AG04449 (cell line): ENCODE results near the gene ERCC4.

ENCODE experiments used
- CTCF ChIA-PET: fragments of 350-600 bp; formaldehyde crosslinking; extraction: SDS; loops from one replicate; lab custom pipeline; 2021; ENCODE audit warnings: antibody characterized with exemption; lab: Yijun Ruan, JAX
- POLR2A ChIA-PET: fragments of 400-600, 350-600 bp; formaldehyde crosslinking; extraction: SDS; loops from one replicate; lab custom pipeline; 2020; ENCODE audit warnings: antibody characterized with exemption, inconsistent platforms; lab: Yijun Ruan, JAX
- DNase-seq: peaks from one replicate; pipeline ENCODE4 v3.0.0-alpha.2; 2010; ENCODE audit warnings: low read depth, low spot score
- H3K4me3 ChIP-seq: 2 replicates; pipeline ENCODE4 v1.5.1; 2011; ENCODE audit warnings: low read depth, mild to moderate bottlenecking, control low read depth, low read length
- CTCF ChIP-seq: IDR thresholded peaks from one replicate; pipeline ENCODE4 v1.5.1; 2011; ENCODE audit warnings: mild to moderate bottlenecking, moderate library complexity, low read length, control low read depth, inconsistent platforms; ENCODE audit not compliant: insufficient read depth; ENCODE audit errors: missing control alignments

ERCC4 gene

GRCh38 chr16:13907431-13907830, 12.5 kb upstream of the ERCC4 start:
- ChIA-PET POLR2A (no interaction called here), CTCF (interaction anchor here (0.8 to 8.5 kb wide), 3 partner anchors 11 to 16 kb away, joined by 3 to 72 read pairs (median 5); partner anchors contain the start of gene ERCC4)
- no peak for DNase-seq
- H3K4me3 ChIP-seq, result no peak overlapping the region
- no peak for TF ChIP-seq CTCF

GRCh38 chr16:13909069-13909468, 10.9 kb upstream of the ERCC4 start:
- ChIA-PET POLR2A (no interaction called here), CTCF (interaction anchor here (8.5 kb wide), 1 partner anchor 9 kb away, joined by 72 read pairs; the partner anchor contains the start of gene ERCC4)
- TF ChIP-seq CTCF, result no peak
- no peak overlapping the region for H3K4me3 ChIP-seq
- no peak for DNase-seq

GRCh38 chr16:13909872-13910303, 10.1 kb upstream of the ERCC4 start:
- peak; percentile 21 for DNase-seq
- TF ChIP-seq CTCF, result no peak
- H3K4me3 ChIP-seq, result no peak overlapping the region
- ChIA-PET POLR2A (no interaction called here), CTCF (interaction anchor here (8.5 kb wide), 1 partner anchor 8 kb away, joined by 72 read pairs; the partner anchor contains the start of gene ERCC4)

- ChIA-PET CTCF (interaction anchor here (0.8 to 8.5 kb wide), 2 partner anchors 7 to 13 kb away, joined by 3 to 72 read pairs; partner anchors contain the start of gene ERCC4), POLR2A (no interaction called here)
- no peak for TF ChIP-seq CTCF
- DNase-seq, result no peak
- H3K4me3 ChIP-seq, result no peak overlapping the region
Measured at GRCh38 chr16:13911306-13911705, 8.6 kb upstream of the ERCC4 start.

GRCh38 chr16:13911871-13912270, 8.1 kb upstream of the ERCC4 start:
- CTCF ChIA-PET, result interaction anchor here (8.5 kb wide), 1 partner anchor 6 kb away, joined by 72 read pairs; the partner anchor contains the start of gene ERCC4
- TF ChIP-seq CTCF, result no peak
- H3K4me3 ChIP-seq, result no peak overlapping the region
- POLR2A ChIA-PET, result no interaction called here
- no peak for DNase-seq

GRCh38 chr16:13912891-13913290, 7.1 kb upstream of the ERCC4 start:
- no peak for DNase-seq
- H3K4me3 ChIP-seq, result no peak overlapping the region
- TF ChIP-seq CTCF, result no peak
- ChIA-PET CTCF (no interaction called here), POLR2A (no interaction called here)
